DOHH2 (cell line): ENCODE data around the gene METTL23.

Experiments
- H3F3A ChIP-seq: fragments of 200-600 bp; sonication (generic), shearing (Covaris generic); 2 replicates; pipeline ENCODE4 v1.6.0; 2016; ENCODE audit warnings: antibody characterized with exemption, mild to moderate bottlenecking; ENCODE audit not compliant: control insufficient read depth, insufficient read depth
- H3K27ac ChIP-seq: fragments of 200-600 bp; sonication (generic); 2 replicates; pipeline ENCODE4 v1.5.1; 2014; ENCODE audit warnings: low read depth, mild to moderate bottlenecking, low read length, moderate library complexity
- H3K27me3 ChIP-seq: fragments of 200-600 bp; sonication (generic); 2 replicates; pipeline ENCODE4 v1.6.1; 2014; ENCODE audit warnings: mild to moderate bottlenecking, low read length, mixed read lengths; ENCODE audit not compliant: control insufficient read depth
- H3K36me3 ChIP-seq: fragments of 200-600 bp; sonication (generic); 2 replicates; pipeline ENCODE4 v1.6.1; 2014; ENCODE audit warnings: mild to moderate bottlenecking, low read length, moderate library complexity, mixed read lengths; ENCODE audit not compliant: control insufficient read depth
- H3K4me1 ChIP-seq: fragments of 200-600 bp; sonication (generic); 2 replicates; pipeline ENCODE4 v1.6.1; 2014; ENCODE audit warnings: mild to moderate bottlenecking, low read length, mixed read lengths; ENCODE audit not compliant: control insufficient read depth
- H3K4me2 ChIP-seq: fragments of 200-600 bp; sonication (generic); 2 replicates; pipeline ENCODE4 v1.6.0; 2014; ENCODE audit warnings: mild to moderate bottlenecking, low read length, moderate library complexity
- H3K4me3 ChIP-seq: fragments of 200-600 bp; sonication (generic); 2 replicates; pipeline ENCODE4 v1.5.1; 2014; ENCODE audit warnings: mild to moderate bottlenecking, low read length, mixed read lengths
- H3K79me2 ChIP-seq: fragments of 200-600 bp; sonication (generic); 2 replicates; pipeline ENCODE4 v1.6.1; 2014; ENCODE audit warnings: mild to moderate bottlenecking, low read length, mixed read lengths; ENCODE audit not compliant: control insufficient read depth
- H3K9me2 ChIP-seq: fragments of 200-600 bp; sonication (generic); replicated peaks from 2 replicates; pipeline ENCODE4 v1.6.1; 2014; ENCODE audit warnings: mild to moderate bottlenecking, low read length, mixed read lengths; ENCODE audit not compliant: control insufficient read depth
- H3K9me3 ChIP-seq: fragments of 200-600 bp; sonication (generic); 2 replicates; pipeline ENCODE4 v1.6.1; 2014; ENCODE audit warnings: antibody characterized with exemption, low read length, mixed read lengths; ENCODE audit not compliant: control insufficient read depth, insufficient read depth
- H4K20me1 ChIP-seq: fragments of 200-600 bp; sonication (generic); 2 replicates; pipeline ENCODE4 v1.6.0; 2014; ENCODE audit warnings: low read depth, mild to moderate bottlenecking, antibody characterized with exemption, low read length, moderate library complexity; ENCODE audit not compliant: control insufficient read depth, insufficient read depth
- CTCF ChIP-seq: fragments of 200-600 bp; sonication (generic); IDR thresholded peaks from one replicate; pipeline ENCODE4 v1.5.1; 2014; ENCODE audit warnings: antibody characterized with exemption, mild to moderate bottlenecking, low read depth, low read length; ENCODE audit not compliant: poor library complexity, severe bottlenecking
- EZH2phosphoT487 ChIP-seq: fragments of 200-600 bp; sonication (generic); IDR thresholded peaks from 2 replicates; pipeline ENCODE4 v1.6.1; 2017; ENCODE audit warnings: borderline replicate concordance, mild to moderate bottlenecking, antibody characterized with exemption, low read length, moderate library complexity, mixed read lengths

Gene METTL23

GRCh38 chr17:76747716-76748363 is 21.2 kb downstream of the METTL23 start:
- no peaks in the 10 kb centered on the region for H3F3A ChIP-seq
- H3K27ac ChIP-seq: no peak overlapping the region
- no peaks in the 10 kb centered on the region for H3K9me3 ChIP-seq
- H3K79me2 ChIP-seq: no peaks in the 10 kb centered on the region
- no peaks in the 10 kb centered on the region for H3K27me3 ChIP-seq
- H3K9me2 ChIP-seq: no peaks in the 10 kb centered on the region
- H3K4me1 ChIP-seq: peaks cover 6% of the 10 kb centered on the region
- peaks cover 26% of the 10 kb centered on the region for H3K36me3 ChIP-seq
- no peak overlapping the region for H3K4me2 ChIP-seq
- H3K4me3 ChIP-seq: no peak overlapping the region
- H4K20me1 ChIP-seq: no peaks in the 10 kb centered on the region
- TF ChIP-seq EZH2phosphoT487 (no peak), CTCF (no peak)

GRCh38 chr17:76748657-76749056 is 22.0 kb downstream of the METTL23 start:
- Histone ChIP-seq H3K27me3 (no peaks in the 10 kb centered on the region), H3F3A (no peaks in the 10 kb centered on the region), H3K4me1 (peaks cover 6% of the 10 kb centered on the region), H3K9me2 (no peaks in the 10 kb centered on the region), H4K20me1 (no peaks in the 10 kb centered on the region), H3K36me3 (peaks cover 24% of the 10 kb centered on the region), H3K27ac (no peak overlapping the region), H3K9me3 (no peaks in the 10 kb centered on the region), H3K79me2 (no peaks in the 10 kb centered on the region), H3K4me3 (no peak overlapping the region), H3K4me2 (no peak overlapping the region)
- TF ChIP-seq EZH2phosphoT487: no peak
- TF ChIP-seq CTCF: no peak

- Histone ChIP-seq H4K20me1 (no peaks in the 10 kb centered on the region), H3K4me1 (peaks cover 6% of the 10 kb centered on the region), H3K9me3 (no peaks in the 10 kb centered on the region), H3K4me2 (0 out of 2 replicates have a peak overlapping the region, but pooled peaks have one; percentile 19), H3K36me3 (peaks cover 2% of the 10 kb centered on the region), H3K79me2 (no peaks in the 10 kb centered on the region), H3K9me2 (no peaks in the 10 kb centered on the region), H3K4me3 (no peak overlapping the region), H3K27me3 (no peaks in the 10 kb centered on the region), H3F3A (no peaks in the 10 kb centered on the region), H3K27ac (no peak overlapping the region)
- TF ChIP-seq EZH2phosphoT487 (no peak), CTCF (no peak)
Observed at GRCh38 chr17:76751416-76751993, 24.9 kb downstream of the METTL23 start.
